Mesodermal cell (in vitro differentiated cells): ENCODE results near the gene FRMD4A.

Experiments
- H3K27ac ChIP-seq: 2 replicates; pipeline ENCODE4 v1.7.0; 2013; ENCODE audit warnings: mild to moderate bottlenecking, low read depth, low read length, moderate library complexity; ENCODE audit not compliant: severe bottlenecking
- H3K36me3 ChIP-seq: 2 replicates; pipeline ENCODE4 v1.7.1; 2013; ENCODE audit warnings: mild to moderate bottlenecking, low read length, moderate library complexity; ENCODE audit not compliant: control insufficient read depth, insufficient read depth
- H3K4me1 ChIP-seq: one replicate; pipeline ENCODE4 v1.7.1; 2013; ENCODE audit warnings: mild to moderate bottlenecking, low read length; ENCODE audit not compliant: insufficient read depth, control insufficient read depth, poor library complexity, severe bottlenecking
- H3K4me3 ChIP-seq: 2 replicates; pipeline ENCODE4 v1.7.0; 2013; ENCODE audit warnings: low read length, control low read depth, mild to moderate bottlenecking; ENCODE audit not compliant: insufficient read depth, poor library complexity, severe bottlenecking; ENCODE audit errors: extremely low read depth
- H3K9me3 ChIP-seq: 2 replicates; pipeline ENCODE4 v1.7.1; 2013; ENCODE audit warnings: mild to moderate bottlenecking, low read length, moderate library complexity; ENCODE audit not compliant: control insufficient read depth
- WGBS, 2 experiments: methylation state at CpG; one replicate each; pipeline ENCODE4 v1.1.5; 2013; ENCODE audit warnings: missing lambda C conversion rate in 2 of 2; ENCODE audit not compliant: insufficient coverage in 2 of 2; 5-methylcytosine and 5-hydroxymethylcytosine counted together

Gene FRMD4A

DNA sequence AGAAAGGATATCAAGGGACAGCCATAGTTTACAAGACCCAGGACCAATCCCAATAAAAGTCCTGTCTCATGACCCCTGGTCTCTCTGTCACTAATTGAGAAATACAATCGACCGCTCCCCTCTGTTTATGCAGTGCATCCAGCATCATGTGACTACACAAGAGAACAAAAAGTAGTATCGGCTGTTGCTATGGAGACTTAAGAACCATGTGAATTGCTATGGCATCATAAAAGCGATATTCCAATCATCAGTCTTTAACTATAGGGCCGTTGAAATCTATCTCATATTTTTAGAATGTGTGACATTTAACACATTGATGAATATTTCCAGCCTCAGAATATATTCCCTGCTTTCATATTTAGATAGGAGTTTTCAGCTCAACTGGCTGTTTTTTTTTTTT lies 139.3 kb downstream of the FRMD4A start:
- 83 to 94% methylated on average over 2 to 3 of the region's 5 CpGs for WGBS, 2 experiments

DNA sequence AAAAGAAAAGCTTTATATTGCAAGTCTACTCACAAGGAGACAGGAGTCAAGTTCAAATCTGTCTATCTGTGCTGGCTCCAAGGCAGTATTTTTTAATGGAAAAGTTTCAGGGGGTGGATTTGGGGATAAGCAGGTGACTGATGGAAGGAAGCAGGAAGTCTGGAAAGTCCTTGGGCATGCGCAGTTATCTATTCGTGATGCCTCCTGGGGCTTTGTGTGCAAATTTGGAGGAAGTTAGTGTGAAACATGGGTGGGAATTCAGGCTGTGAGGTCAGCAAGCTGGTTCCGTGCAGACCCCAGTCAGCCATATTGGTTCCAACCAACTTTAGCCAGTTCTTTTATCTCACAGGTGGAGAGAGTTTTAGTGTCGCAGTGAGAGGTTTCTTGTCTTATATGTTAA lies 140.0 kb downstream of the FRMD4A start:
- no peaks in the 10 kb centered on the region for H3K4me1 ChIP-seq
- no peaks in the 10 kb centered on the region for H3K36me3 ChIP-seq
- peak overlapping the region; percentile 25 for H3K27ac ChIP-seq
- H3K4me3 ChIP-seq: no peak overlapping the region
- 90 to 94% methylated on average over 2 of the region's 4 CpGs for WGBS, 2 experiments
- no peaks in the 10 kb centered on the region for H3K9me3 ChIP-seq

More for the DNA sequence above, 139.3 kb downstream of the FRMD4A start:
- Histone ChIP-seq H3K36me3 (no peaks in the 10 kb centered on the region), H3K4me3 (no peak overlapping the region), H3K27ac (no peak overlapping the region), H3K4me1 (no peaks in the 10 kb centered on the region), H3K9me3 (no peaks in the 10 kb centered on the region)

DNA sequence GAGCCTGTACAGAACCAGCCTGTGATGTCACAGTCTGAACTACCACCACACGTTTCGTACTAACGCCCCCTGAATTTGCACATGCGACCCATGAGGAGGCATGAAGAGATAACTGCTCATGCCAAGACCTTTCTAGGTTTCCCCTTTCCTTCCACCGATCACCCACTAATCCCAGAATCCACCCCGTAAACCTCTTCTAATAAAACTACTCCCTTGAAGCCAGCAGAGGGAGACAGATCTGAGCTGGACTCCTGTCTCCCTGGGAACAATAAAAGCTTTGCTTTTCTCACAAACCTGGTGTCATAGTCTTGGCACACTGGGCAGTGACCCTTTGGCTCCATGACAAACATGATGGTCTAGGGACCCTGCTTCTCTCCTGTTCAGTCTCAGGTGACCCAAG lies 144.5 kb downstream of the FRMD4A start:
- 90% methylated on average over 5 to 6 of the region's 6 CpGs for WGBS, 2 experiments
- no peaks in the 10 kb centered on the region for H3K36me3 ChIP-seq
- no peaks in the 10 kb centered on the region for H3K9me3 ChIP-seq
- no peak overlapping the region for H3K27ac ChIP-seq
- H3K4me1 ChIP-seq: peaks cover 3% of the 10 kb centered on the region
- H3K4me3 ChIP-seq: no peak overlapping the region

DNA sequence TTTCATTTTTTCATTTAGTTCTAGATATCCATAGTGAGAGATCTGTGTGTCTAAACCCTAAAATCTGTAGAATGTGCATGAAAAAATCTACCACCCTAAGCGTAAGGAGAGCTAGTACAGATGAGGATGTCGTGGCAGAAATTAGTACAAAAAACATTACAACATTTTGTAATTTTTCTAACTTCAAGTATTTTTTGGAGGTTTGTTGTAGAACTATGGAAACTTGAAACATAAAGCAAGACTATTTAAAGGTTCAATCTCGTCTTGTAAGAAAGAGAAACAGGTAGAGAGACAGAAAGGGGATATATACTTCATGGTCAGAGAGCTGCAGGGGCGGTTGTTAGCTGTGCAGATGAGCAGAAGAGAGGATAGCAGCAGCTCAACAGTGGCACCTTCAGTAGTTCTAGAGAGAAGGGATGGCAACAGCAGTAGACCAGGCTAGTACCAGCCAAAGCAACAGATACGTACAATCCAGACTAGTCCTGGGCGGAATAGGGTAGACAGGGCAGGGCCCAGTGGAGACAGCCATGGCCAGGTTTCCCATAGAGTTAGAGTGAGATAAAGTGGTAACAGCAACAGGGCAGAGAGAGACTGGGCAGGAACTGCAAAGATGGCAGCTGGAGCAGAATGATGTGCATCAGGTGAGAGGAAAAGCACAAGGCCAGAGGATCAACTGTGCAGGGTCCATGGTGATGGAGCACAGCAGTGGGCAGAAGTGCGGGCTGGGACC lies 145.2 kb downstream of the FRMD4A start:
- whole genome bisulfite sequencing, 2 experiments: 59 to 67% methylated on average over 4 to 5 of the region's 7 CpGs
- peak overlapping the region; percentile 99 for H3K27ac ChIP-seq

DNA sequence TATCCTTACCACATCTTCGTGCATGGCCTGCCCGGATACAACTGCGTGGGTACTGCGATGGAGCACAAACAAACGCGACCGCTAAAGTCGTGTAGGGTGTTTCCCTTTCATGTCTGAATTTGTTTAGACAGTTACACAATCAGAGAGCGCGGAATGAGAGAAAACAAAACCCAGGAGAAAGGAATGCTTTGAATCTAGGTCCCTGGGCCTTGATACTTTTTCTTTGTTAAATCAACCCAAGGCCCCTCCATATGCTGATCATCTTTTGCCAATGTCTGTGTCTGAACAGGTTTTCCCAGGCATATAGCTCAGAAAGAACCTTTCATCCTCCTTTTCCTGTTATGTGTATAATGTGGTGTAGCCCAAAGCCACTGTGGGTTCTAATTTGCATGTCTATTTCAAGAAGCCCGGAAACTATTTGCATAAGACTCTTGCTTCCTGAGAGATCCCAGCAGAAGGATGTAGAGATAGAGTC lies 145.8 kb downstream of the FRMD4A start:
- Histone ChIP-seq H3K27ac (peak overlapping the region; percentile 99), H3K4me1 (peaks cover 3% of the 10 kb centered on the region), H3K4me3 (no peak overlapping the region), H3K36me3 (no peaks in the 10 kb centered on the region), H3K9me3 (no peaks in the 10 kb centered on the region)
- 67 to 87% methylated on average over 8 to 10 of the region's 11 CpGs for WGBS, 2 experiments

More for the DNA sequence above, 145.2 kb downstream of the FRMD4A start:
- no peak overlapping the region for H3K4me3 ChIP-seq
- no peaks in the 10 kb centered on the region for H3K36me3 ChIP-seq
- no peaks in the 10 kb centered on the region for H3K9me3 ChIP-seq
- peaks cover 3% of the 10 kb centered on the region for H3K4me1 ChIP-seq

DNA sequence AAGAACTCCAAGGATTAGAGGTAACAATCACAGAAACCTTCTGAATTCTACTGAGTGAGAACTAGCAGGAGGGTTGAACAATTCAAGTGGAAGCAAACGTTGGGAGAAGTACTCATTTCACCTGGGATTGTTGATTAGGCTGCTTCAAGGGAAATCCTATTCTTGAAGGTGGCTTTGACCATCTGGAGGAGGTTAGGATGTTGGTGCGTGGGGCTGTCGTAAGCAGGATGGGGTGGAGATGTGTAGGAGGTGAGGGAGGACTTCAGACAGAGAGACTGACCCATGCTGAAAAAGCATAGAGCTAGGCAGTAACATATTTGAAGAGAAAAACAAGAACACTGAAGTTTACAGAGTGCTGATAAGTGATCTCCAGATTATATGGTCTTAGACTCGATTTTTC lies 147.9 kb downstream of the FRMD4A start:
- no peaks in the 10 kb centered on the region for H3K36me3 ChIP-seq
- no peak overlapping the region for H3K27ac ChIP-seq
- no peaks in the 10 kb centered on the region for H3K9me3 ChIP-seq
- H3K4me3 ChIP-seq: no peak overlapping the region
- H3K4me1 ChIP-seq: peaks cover 3% of the 10 kb centered on the region
- WGBS, 2 experiments: 94% methylated on average over 3 of the region's 4 CpGs

DNA sequence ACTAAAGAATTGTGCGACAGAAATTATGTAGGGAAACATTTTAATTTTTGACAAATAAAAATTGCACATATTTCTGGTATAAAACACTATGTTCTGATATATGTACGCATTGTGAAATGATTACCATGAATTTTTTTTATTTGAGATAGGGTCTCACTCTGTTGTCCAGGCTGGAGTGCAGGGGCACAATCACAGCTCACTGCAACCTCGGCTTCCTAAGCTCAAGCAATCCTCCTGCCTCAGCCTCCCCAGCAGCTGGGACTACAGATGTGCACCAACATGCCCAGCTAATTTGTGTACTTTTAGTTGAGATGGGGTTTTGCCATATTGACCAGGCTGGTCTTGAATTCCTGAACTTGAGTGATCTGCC lies 149.2 kb downstream of the FRMD4A start:
- Histone ChIP-seq H3K4me1 (peaks cover 7% of the 10 kb centered on the region), H3K36me3 (no peaks in the 10 kb centered on the region), H3K4me3 (no peak overlapping the region), H3K27ac (no peak overlapping the region), H3K9me3 (no peaks in the 10 kb centered on the region)
- 100% methylated on average over 1 of the region's 3 CpGs for WGBS, 2 experiments

DNA sequence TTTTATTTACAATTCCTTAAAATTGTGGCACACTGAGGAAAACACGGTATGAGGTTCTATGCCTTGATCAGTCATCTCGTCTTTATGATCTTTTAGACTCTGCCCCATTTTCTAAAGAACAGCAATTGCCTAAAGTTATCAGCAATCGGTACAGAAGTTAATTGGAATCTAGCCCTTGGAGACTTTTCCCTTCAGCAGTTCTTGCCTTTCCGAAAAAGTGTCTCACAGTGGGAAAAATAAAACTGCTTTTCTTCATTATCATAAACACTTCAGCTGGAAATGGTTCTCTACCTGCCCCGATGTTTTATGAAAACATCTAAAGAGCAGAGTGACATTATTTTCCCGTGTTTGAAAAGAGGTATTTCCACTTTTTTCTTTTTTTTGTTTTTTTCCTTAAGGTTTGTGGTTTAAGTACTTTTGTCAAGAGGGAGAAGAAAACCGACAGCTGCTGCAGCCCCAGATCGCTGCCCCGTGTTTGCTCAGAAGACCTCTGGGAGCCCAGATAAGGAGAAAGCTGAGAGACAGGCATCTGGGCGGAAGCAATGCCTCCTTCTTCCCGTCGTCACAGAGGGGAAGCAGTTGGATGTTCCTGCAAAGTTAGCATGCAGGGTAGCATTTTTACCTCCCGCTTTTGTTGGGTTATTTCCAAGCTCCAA lies 149.7 kb downstream of the FRMD4A start:
- 67 to 93% methylated on average over 4 to 9 of the region's 13 CpGs for whole genome bisulfite sequencing, 2 experiments
- H3K36me3 ChIP-seq: no peaks in the 10 kb centered on the region

DNA sequence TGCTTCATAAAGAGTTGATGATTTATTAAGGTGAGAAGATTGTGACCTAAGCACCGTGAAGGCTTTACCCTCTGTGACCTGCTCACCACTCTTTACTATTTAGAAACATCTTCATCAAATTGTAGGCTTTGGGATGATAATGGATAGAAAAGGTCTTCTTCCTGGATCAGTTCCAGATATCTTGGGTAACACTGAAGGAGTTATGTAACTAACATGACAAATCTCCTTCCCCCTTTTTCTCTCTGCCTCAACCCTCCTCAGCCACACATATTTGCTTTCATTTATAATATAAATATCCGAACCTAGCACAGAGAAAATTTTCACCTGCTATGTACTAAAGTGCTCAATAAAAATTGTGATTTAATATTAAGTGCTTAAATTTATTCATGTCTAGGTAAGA lies 151.5 kb downstream of the FRMD4A start:
- H3K4me3 ChIP-seq: no peak overlapping the region
- H3K4me1 ChIP-seq: peaks cover 5% of the 10 kb centered on the region
- no peak overlapping the region for H3K27ac ChIP-seq
- H3K36me3 ChIP-seq: no peaks in the 10 kb centered on the region
- H3K9me3 ChIP-seq: no peaks in the 10 kb centered on the region
- WGBS, 2 experiments: no CpG with 5 or more reads among the region's 2 CpGs

More for the DNA sequence above, 149.7 kb downstream of the FRMD4A start:
- Histone ChIP-seq H3K4me3 (no peak overlapping the region), H3K4me1 (peaks cover 7% of the 10 kb centered on the region), H3K27ac (no peak overlapping the region), H3K9me3 (no peaks in the 10 kb centered on the region)

DNA sequence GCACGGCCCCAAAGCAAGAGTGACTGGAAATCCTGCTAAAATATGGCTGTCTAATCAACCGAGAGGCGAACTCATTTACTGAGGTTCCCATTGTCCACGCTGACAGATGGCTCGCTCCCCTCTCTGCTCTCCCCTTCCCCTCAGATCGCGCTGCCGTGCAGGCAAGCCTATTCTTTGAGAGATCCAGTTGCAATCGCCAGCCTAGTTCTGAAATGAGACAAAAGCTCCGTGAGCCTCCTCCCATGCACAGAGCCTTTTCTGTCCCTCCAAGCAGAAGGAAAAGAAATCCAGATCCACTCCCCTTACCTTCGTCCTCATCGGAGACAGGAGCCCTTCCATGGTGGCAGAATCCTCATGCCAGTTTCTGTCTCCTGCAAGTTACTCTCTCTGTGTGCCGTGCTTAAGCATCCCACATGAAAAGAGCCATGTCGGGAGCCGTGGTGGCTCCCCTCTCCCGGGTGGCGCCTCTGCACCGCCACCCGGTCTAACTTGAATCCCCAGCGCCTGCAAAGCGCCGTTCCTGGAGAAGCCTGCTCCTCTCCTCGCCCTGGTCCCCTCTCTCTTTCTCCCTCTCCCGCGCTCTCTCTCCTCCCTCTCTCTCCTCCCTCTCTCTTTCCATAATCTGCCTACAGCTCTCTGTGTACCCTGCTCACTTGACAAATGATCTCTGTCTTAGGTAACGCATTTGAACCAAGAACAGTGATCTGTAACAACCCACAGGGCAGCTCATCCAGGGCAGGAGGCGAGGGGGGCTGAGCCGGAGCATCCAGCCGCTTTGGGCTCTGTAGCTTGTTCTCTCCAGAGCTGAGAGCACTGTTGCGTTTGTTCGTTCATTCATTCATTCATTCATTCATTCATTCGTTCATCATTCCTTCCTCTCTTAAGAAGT lies 156.8 kb downstream of the FRMD4A start:
- 6 to 7% methylated on average over 24 to 32 of the region's 32 CpGs for WGBS, 2 experiments
- peak overlapping the region; percentile 44 for H3K27ac ChIP-seq

More for the DNA sequence above, 156.8 kb downstream of the FRMD4A start:
- no peaks in the 10 kb centered on the region for H3K36me3 ChIP-seq
- H3K9me3 ChIP-seq: no peaks in the 10 kb centered on the region
- H3K4me1 ChIP-seq: peaks cover 7% of the 10 kb centered on the region
- H3K4me3 ChIP-seq: peak overlapping the region; percentile 39
